ENCODE results near the gene HPSE2.

The HPSE2 gene

DNA sequence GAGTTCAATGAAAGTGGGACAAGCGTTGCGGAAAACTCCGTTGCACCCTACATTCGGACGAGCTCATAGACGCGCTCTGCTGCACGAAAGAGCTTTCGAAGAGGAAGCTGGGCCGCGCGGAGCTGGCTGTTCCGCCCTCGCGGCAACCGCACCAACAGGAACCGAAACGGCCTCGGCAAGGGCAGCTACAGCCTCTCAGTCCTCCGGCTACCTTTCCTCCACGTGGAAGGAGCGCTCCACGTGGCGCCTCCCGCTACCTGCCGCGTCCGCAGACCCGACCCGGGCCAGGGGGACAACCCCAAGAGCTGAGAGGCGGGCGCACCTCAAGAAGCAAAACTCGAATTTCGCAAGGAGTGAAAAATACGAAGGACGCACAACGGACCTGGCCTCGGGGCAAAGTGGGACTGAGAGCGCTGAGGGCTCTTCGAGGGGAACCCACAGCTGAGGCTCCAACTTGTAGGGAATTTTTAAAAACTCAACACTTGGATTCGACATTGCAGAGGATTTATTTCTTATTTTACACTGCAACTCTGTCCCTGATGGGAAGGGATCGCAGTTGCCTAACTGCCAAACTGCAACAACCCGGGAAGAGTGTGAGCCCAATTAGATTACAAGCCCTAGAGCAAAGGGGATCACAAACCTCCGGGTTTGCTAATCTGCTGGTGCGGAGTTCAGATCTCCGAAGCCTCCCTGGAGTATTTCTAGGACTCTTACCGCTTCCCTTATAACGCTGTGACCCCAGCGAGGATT lies 1.4 kb downstream of the HPSE2 start:
- DNase-seq (ENCODE audit: insufficient read length, low spot score), result peak; percentile 76
- FAIRE-seq, result peak; percentile 95
- TF ChIP-seq POU2F2 (IDR thresholded peaks at IDR 0.05; ENCODE audit: low read depth, low read length) (no peak), POLR2A (IDR thresholded peaks at IDR 0.05; ENCODE audit: low read depth, low read length) (no peak), SPI1 (IDR thresholded peaks at IDR 0.05; ENCODE audit: low read depth, low read length) (peak; percentile 88), POLR2AphosphoS5 (IDR thresholded peaks at IDR 0.05; ENCODE audit: low read depth, low read length) (no peak), PAX5 (IDR thresholded peaks at IDR 0.05; ENCODE audit: insufficient read depth, low read length, severe bottlenecking) (peak; percentile 90)

DNA sequence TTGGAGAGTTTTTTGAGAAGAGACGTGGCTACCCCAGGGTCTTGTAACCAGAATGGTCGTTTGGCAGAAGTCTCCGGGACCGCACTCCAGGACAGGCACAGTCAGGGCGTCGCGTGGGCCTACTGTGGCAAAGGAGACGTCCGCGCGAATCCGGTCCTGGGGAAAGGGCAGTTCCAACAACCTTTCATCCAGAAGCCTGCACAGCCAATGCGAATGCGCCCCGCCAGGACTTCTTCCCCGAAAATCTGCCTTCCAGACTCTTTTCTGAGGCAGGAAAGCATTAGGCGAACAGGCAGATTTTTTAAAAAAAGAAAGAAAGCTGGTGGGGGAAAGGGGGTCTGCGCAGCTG lies 2.0 kb downstream of the HPSE2 start:
- FAIRE-seq, result no peak
- TF ChIP-seq TAF1 (IDR thresholded peaks at IDR 0.05; ENCODE audit: low read depth, low read length) (no peak), POLR2A (IDR thresholded peaks at IDR 0.05; ENCODE audit: low read depth, low read length) (no peak), SPI1 (IDR thresholded peaks at IDR 0.05; ENCODE audit: low read depth, low read length) (no peak), PAX5 (IDR thresholded peaks at IDR 0.05; ENCODE audit: insufficient read depth, low read length, severe bottlenecking) (no peak), POU2F2 (IDR thresholded peaks at IDR 0.05; ENCODE audit: low read depth, low read length) (no peak), POLR2AphosphoS5 (IDR thresholded peaks at IDR 0.05; ENCODE audit: low read depth, low read length) (no peak)
- DNase-seq (ENCODE audit: insufficient read length, low spot score), result no peak

DNA sequence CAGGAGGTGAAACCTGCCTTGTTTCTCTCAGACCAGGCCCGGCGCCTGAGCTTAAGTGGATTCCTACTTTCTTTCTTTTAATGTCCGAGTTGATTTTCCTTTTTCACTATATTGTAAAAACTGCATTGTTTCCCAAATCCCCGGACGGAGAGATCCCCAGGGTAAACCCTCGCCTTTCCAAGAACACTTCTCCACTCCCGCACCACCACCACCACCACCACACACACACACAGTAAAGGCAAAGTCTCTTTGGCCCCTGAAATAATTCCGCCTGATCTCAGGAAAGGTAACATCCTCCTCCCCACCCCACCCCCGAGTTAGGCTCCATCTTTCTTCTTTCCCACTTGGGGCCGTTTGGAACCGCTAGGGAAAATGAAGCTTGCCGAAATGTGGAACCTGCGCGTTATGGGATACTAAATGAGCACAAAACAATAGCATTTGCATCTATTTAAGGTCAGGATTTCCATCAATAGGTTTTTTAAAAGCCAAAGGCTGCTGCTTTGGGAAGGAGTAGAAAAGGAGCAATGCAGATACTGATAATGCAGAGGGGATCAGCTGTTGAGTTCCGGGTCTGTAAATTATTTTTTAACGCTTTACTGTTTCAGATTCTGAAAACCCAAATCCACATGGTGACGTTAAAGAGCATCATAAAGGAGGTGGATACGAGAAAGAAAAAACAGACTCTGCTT lies 2.5 kb downstream of the HPSE2 start:
- TF ChIP-seq PAX5 (IDR thresholded peaks at IDR 0.05; ENCODE audit: insufficient read depth, low read length, severe bottlenecking) (no peak), TAF1 (IDR thresholded peaks at IDR 0.05; ENCODE audit: low read depth, low read length) (no peak), POLR2AphosphoS5 (IDR thresholded peaks at IDR 0.05; ENCODE audit: low read depth, low read length) (no peak), POU2F2 (IDR thresholded peaks at IDR 0.05; ENCODE audit: low read depth, low read length) (no peak), POLR2A (IDR thresholded peaks at IDR 0.05; ENCODE audit: low read depth, low read length) (no peak), SPI1 (IDR thresholded peaks at IDR 0.05; ENCODE audit: low read depth, low read length) (no peak)
- no peak for FAIRE-seq

DNA sequence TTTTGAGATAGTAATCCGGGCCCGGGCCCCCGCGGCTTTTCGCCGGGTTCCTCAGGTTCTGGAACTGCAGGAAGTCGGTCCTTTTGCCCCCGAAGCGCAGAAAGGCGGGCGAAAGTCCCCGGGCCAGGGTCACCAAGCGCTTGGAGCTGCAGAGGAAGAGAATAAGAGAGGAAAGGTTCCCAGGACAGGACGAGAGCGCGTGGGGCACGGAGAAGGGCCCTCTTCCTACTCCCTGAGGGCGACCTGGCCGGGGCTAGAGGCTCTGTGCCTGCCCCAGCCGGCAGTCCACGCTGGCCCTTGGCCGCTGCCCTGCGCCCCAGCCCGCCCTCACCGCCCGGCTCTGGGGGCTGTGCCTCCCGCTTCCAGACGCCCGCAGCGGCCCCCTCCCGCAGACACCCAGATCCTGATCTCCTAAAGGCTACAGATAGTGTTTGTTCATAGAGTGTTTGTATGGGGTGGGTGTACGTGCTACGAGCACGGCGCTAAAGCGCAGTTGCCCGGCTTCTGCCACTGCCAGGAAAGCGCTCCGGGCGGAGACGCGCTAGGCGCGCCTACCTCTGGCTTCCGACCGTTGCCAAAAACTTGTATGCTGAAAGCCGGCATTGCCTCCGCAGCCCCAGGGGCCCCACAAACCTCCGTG lies 3.2 kb downstream of the HPSE2 start:
- DNase-seq (ENCODE audit: insufficient read length, low spot score) (no peak), FAIRE-seq (no peak)
- TF ChIP-seq POLR2A (IDR thresholded peaks at IDR 0.05; ENCODE audit: low read depth, low read length), result no peak
- TF ChIP-seq SPI1 (IDR thresholded peaks at IDR 0.05; ENCODE audit: low read depth, low read length), result no peak
- TF ChIP-seq TAF1 (IDR thresholded peaks at IDR 0.05; ENCODE audit: low read depth, low read length), result no peak
- TF ChIP-seq POLR2AphosphoS5 (IDR thresholded peaks at IDR 0.05; ENCODE audit: low read depth, low read length), result no peak

More for the DNA sequence above, 2.5 kb downstream of the HPSE2 start:
- no peak for DNase-seq (ENCODE audit: insufficient read length, low spot score)

DNA sequence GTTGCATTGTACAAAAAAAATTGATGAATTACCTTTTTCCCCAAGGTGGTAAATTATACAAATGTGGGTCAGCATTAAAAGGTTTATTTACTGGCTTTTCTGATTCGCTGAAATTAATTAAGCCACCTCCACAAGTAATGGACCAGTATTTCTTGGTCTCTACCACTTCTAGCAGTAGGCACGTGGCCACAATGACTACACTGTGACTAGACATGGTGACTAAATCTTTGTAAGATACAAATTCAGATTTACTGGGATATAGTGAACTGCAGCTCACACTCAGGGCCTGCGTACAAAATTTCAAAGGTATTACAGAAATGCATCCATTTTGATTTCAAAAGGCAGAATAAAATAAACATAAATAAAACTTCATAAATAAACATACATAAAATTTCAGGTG lies 10.9 kb downstream of the HPSE2 start:
- DNase-seq (ENCODE audit: insufficient read length, low spot score), result no peak
- TF ChIP-seq POLR2AphosphoS5 (IDR thresholded peaks at IDR 0.05; ENCODE audit: low read depth, low read length) (no peak), PAX5 (IDR thresholded peaks at IDR 0.05; ENCODE audit: insufficient read depth, low read length, severe bottlenecking) (no peak), POU2F2 (IDR thresholded peaks at IDR 0.05; ENCODE audit: low read depth, low read length) (no peak), TAF1 (IDR thresholded peaks at IDR 0.05; ENCODE audit: low read depth, low read length) (no peak), POLR2A (IDR thresholded peaks at IDR 0.05; ENCODE audit: low read depth, low read length) (no peak), SPI1 (IDR thresholded peaks at IDR 0.05; ENCODE audit: low read depth, low read length) (no peak)
- FAIRE-seq, result no peak

DNA sequence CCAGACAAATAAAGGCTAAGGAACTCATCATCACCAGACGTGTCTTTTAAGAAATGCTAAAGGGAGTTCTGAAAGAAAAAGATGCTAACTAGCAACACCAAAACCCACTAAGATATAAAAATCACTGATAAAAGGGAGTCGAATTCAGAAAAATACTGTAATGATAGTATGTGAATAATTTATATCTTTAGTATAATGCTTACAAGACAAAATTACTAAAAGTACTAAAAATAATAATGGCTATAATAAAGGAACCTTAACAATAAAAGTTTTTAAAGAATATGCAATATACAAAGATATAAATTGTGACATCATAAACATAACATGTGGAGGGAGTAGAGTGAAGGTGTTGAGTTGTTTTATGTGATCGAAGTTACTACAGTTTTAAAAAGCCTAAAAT lies 28.3 kb downstream of the HPSE2 start:
- FAIRE-seq, result no peak

DNA sequence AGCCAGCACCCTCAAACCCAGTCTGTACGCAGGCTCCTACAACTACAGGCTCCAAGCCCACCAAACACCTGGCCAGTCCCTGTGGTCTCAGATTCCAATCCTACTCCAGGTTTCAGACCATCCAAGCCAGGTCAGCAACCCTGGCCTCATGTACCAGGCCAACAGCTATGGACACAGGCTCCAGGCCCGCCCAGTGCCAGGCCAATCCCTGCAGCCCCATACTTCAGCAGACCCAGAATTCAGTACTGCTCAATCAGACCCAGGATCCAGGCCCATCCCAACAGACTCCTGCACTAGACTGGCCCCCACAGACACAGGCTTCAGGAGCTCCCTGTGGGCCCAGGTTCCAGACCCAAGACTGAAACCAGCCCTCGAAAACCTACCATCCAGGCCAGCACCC lies 32.3 kb downstream of the HPSE2 start:
- no peak for DNase-seq (ENCODE audit: insufficient read length, low spot score)
- TF ChIP-seq TAF1 (IDR thresholded peaks at IDR 0.05; ENCODE audit: low read depth, low read length) (no peak), POLR2A (IDR thresholded peaks at IDR 0.05; ENCODE audit: low read depth, low read length) (no peak), PAX5 (IDR thresholded peaks at IDR 0.05; ENCODE audit: insufficient read depth, low read length, severe bottlenecking) (no peak), SPI1 (IDR thresholded peaks at IDR 0.05; ENCODE audit: low read depth, low read length) (no peak), POU2F2 (IDR thresholded peaks at IDR 0.05; ENCODE audit: low read depth, low read length) (no peak), POLR2AphosphoS5 (IDR thresholded peaks at IDR 0.05; ENCODE audit: low read depth, low read length) (no peak)
- FAIRE-seq, result no peak

More for the DNA sequence above, 28.3 kb downstream of the HPSE2 start:
- no peak for DNase-seq (ENCODE audit: insufficient read length, low spot score)
- no peak for TF ChIP-seq POLR2A (IDR thresholded peaks at IDR 0.05; ENCODE audit: low read depth, low read length)
- TF ChIP-seq POLR2AphosphoS5 (IDR thresholded peaks at IDR 0.05; ENCODE audit: low read depth, low read length), result no peak
- TF ChIP-seq PAX5 (IDR thresholded peaks at IDR 0.05; ENCODE audit: insufficient read depth, low read length, severe bottlenecking), result no peak
- TF ChIP-seq POU2F2 (IDR thresholded peaks at IDR 0.05; ENCODE audit: low read depth, low read length), result no peak
- TF ChIP-seq SPI1 (IDR thresholded peaks at IDR 0.05; ENCODE audit: low read depth, low read length), result no peak
- TF ChIP-seq TAF1 (IDR thresholded peaks at IDR 0.05; ENCODE audit: low read depth, low read length), result no peak

DNA sequence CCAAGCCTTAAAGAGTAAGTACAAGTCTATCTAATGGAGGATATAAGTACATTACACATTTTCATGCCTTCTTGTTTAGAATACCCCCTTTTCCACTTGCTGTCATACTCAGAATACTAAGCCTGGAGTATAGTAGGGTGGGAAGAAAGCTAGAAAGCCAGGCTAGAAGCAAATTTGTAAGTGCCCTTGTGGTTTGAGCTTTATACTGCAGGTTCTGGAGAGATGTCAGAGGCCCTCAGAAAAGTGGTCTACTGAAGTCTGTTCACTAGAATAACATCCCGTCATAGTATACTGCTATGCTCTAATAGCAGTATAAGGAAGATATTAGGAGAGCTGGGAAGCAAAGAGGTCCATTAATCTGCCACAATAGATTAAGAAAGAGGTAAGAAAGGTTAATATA lies 62.7 kb downstream of the HPSE2 start:
- DNase-seq (ENCODE audit: insufficient read length, low spot score) (no peak), FAIRE-seq (no peak)
- TF ChIP-seq PAX5 (IDR thresholded peaks at IDR 0.05; ENCODE audit: insufficient read depth, low read length, severe bottlenecking) (no peak), POLR2A (IDR thresholded peaks at IDR 0.05; ENCODE audit: low read depth, low read length) (no peak), POLR2AphosphoS5 (IDR thresholded peaks at IDR 0.05; ENCODE audit: low read depth, low read length) (no peak), POU2F2 (IDR thresholded peaks at IDR 0.05; ENCODE audit: low read depth, low read length) (no peak), TAF1 (IDR thresholded peaks at IDR 0.05; ENCODE audit: low read depth, low read length) (no peak), SPI1 (IDR thresholded peaks at IDR 0.05; ENCODE audit: low read depth, low read length) (no peak)

DNA sequence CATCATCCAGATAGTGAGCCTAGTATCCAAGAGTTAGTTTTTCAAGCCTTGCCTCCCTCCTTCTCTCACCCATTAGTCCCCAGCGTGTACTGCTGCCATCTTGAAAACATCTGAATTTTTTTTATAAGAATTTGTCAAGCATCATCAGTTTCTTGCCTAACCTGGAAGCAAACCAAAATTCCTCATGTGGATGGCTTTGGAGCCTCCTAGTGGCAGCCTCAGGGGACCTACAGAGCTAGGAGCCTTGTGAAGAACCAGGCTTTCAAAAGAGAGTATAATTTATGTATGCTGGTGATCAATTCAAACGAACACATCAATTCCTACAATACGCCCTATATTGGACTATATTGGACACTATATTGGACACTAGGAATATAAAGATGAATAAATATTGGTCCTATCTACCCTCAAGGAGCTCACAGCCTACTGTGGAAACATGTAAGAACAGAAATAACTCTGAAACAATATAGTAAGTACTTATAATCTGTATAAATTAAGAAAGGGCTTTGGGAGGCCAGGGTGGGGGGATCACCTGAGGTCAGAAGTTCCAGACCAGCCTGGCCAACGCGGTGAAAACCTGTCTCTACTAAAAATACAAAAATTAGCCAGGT lies 63.4 kb downstream of the HPSE2 start:
- no peak for FAIRE-seq
- TF ChIP-seq POU2F2 (IDR thresholded peaks at IDR 0.05; ENCODE audit: low read depth, low read length), result no peak
- TF ChIP-seq SPI1 (IDR thresholded peaks at IDR 0.05; ENCODE audit: low read depth, low read length), result no peak
- no peak for TF ChIP-seq TAF1 (IDR thresholded peaks at IDR 0.05; ENCODE audit: low read depth, low read length)
- TF ChIP-seq POLR2AphosphoS5 (IDR thresholded peaks at IDR 0.05; ENCODE audit: low read depth, low read length), result no peak
- no peak for TF ChIP-seq PAX5 (IDR thresholded peaks at IDR 0.05; ENCODE audit: insufficient read depth, low read length, severe bottlenecking)
- TF ChIP-seq POLR2A (IDR thresholded peaks at IDR 0.05; ENCODE audit: low read depth, low read length), result no peak
- DNase-seq (ENCODE audit: insufficient read length, low spot score), result no peak

Measured in GM12891 (cell line).